Measurements from ENCODE around the gene THSD4. TPM values are rescaled to one million over a fixed set of nuclear protein-coding genes. Genes with fewer than 3 reads are reported as not detected.

Gene THSD4
- polyA plus RNA-seq, 1 donor from 2014 or later, result 0.46 TPM

GRCh38 chr15:71142780-71143179 is 27.5 kb downstream of the THSD4 start:
- Histone ChIP-seq H3K9ac (ENCODE audit: low read length) (no peak overlapping the region), H3K9me2 (ENCODE audit: insufficient read depth, low read length) (no peaks in the 10 kb centered on the region), H3K27me3 (ENCODE audit: insufficient read depth, low read depth, low read length) (no peaks in the 10 kb centered on the region), H3K27ac (ENCODE audit: low read length) (no peak overlapping the region), H2AFZ (ENCODE audit: low read depth, low read length) (no peak overlapping the region), H3K9me3 (ENCODE audit: low read length) (no peaks in the 10 kb centered on the region), H3K4me2 (ENCODE audit: low read length) (no peak overlapping the region), H3K79me2 (replicated peaks; ENCODE audit: insufficient read depth, low read length) (no peaks in the 10 kb centered on the region), H3K4me3 (ENCODE audit: low read length) (no peak overlapping the region), H3K36me3 (ENCODE audit: insufficient read depth, low read length) (no peaks in the 10 kb centered on the region), H4K20me1 (ENCODE audit: insufficient read depth) (no peaks in the 10 kb centered on the region), H3F3A (ENCODE audit: insufficient read depth, low read length, poor library complexity, severe bottlenecking) (no peaks in the 10 kb centered on the region)
- TF ChIP-seq RAD21 (conservative IDR thresholded peaks at IDR 0.05) (no peak), POLR2AphosphoS5 (IDR thresholded peaks at IDR 0.05) (no peak), TAF1 (IDR thresholded peaks at IDR 0.05; ENCODE audit: low read depth) (no peak), REST (IDR thresholded peaks at IDR 0.05; ENCODE audit: borderline replicate concordance) (no peak), MXI1 (conservative IDR thresholded peaks at IDR 0.05; ENCODE audit: poor library complexity, severe bottlenecking) (no peak), EP300 (conservative IDR thresholded peaks at IDR 0.05; ENCODE audit: poor library complexity, severe bottlenecking) (no peak)

- Histone ChIP-seq H3K36me3 (ENCODE audit: insufficient read depth, low read length) (no peaks in the 10 kb centered on the region), H3K9ac (ENCODE audit: low read length) (no peak overlapping the region), H3K4me3 (ENCODE audit: low read length) (no peak overlapping the region), H3K79me2 (replicated peaks; ENCODE audit: insufficient read depth, low read length) (no peaks in the 10 kb centered on the region), H4K20me1 (ENCODE audit: insufficient read depth) (no peaks in the 10 kb centered on the region), H3F3A (ENCODE audit: insufficient read depth, low read length, poor library complexity, severe bottlenecking) (no peaks in the 10 kb centered on the region), H2AFZ (ENCODE audit: low read depth, low read length) (no peak overlapping the region), H3K27ac (ENCODE audit: low read length) (no peak overlapping the region), H3K4me2 (ENCODE audit: low read length) (no peak overlapping the region), H3K9me3 (ENCODE audit: low read length) (no peaks in the 10 kb centered on the region), H3K9me2 (ENCODE audit: insufficient read depth, low read length) (no peaks in the 10 kb centered on the region), H3K27me3 (ENCODE audit: insufficient read depth, low read depth, low read length) (no peaks in the 10 kb centered on the region)
- TF ChIP-seq MXI1 (conservative IDR thresholded peaks at IDR 0.05; ENCODE audit: poor library complexity, severe bottlenecking) (no peak), EZH2 (IDR thresholded peaks at IDR 0.05; ENCODE audit: borderline replicate concordance, insufficient read depth, low read length, poor library complexity, severe bottlenecking) (no peak), REST (IDR thresholded peaks at IDR 0.05; ENCODE audit: borderline replicate concordance) (no peak), CTCF (IDR thresholded peaks at IDR 0.05; ENCODE audit: poor library complexity, severe bottlenecking) (no peak), POLR2AphosphoS5 (IDR thresholded peaks at IDR 0.05) (no peak), RAD21 (conservative IDR thresholded peaks at IDR 0.05) (no peak), TAF1 (IDR thresholded peaks at IDR 0.05; ENCODE audit: low read depth) (no peak), EP300 (conservative IDR thresholded peaks at IDR 0.05; ENCODE audit: poor library complexity, severe bottlenecking) (no peak)
Measured at GRCh38 chr15:71143373-71144310, 28.4 kb downstream of the THSD4 start.

Data from neural cell (in vitro differentiated cells).